T-helper 2 cell treated with Interferon-gamma antibody and Interleukin-4, amounts not matched to agents 5 μg/mL and 100 μg/mL, for 36 hours (primary cell): ENCODE data around the gene P3H4.

Experiments used
- DNase-seq: peaks from one replicate; pipeline ENCODE4 v3.0.0; 2021; ENCODE audit warnings: low spot score
- H3K27ac Mint-ChIP-seq: one replicate; pipeline ENCODE4 v1.8.0; 2021; ENCODE audit warnings: mild to moderate bottlenecking, mixed read lengths
- H3K27me3 Mint-ChIP-seq: one replicate; pipeline ENCODE4 v1.8.0; 2021; ENCODE audit warnings: low read depth, mixed read lengths
- H3K36me3 Mint-ChIP-seq: one replicate; pipeline ENCODE4 v1.8.0; 2021; ENCODE audit warnings: low read depth, mixed read lengths
- H3K4me1 Mint-ChIP-seq: one replicate; pipeline ENCODE4 v1.8.0; 2021; ENCODE audit warnings: low read depth, mixed read lengths
- H3K4me3 Mint-ChIP-seq: one replicate; pipeline ENCODE4 v1.8.0; 2022; ENCODE audit warnings: mild to moderate bottlenecking, moderate library complexity, mixed read lengths
- H3K9me3 Mint-ChIP-seq: one replicate; pipeline ENCODE4 v1.8.0; 2021; ENCODE audit warnings: mixed read lengths

The P3H4 gene

GRCh38 chr17:41810659-41811548 lies 845 bp downstream of the P3H4 start:
- peak overlapping the region; percentile 71 for H3K4me3 Mint-ChIP-seq

GRCh38 chr17:41806685-41807445 lies 4.9 kb downstream of the P3H4 start:
- Mint-ChIP-seq H3K4me1 (peaks cover 8% of the 10 kb centered on the region), H3K27me3 (peaks cover 3% of the 10 kb centered on the region), H3K27ac (no peak overlapping the region), H3K4me3 (no peak overlapping the region), H3K36me3 (no peaks in the 10 kb centered on the region), H3K9me3 (no peaks in the 10 kb centered on the region)
- DNase-seq = no peak

More at GRCh38 chr17:41810659-41811548, 845 bp downstream of the P3H4 start:
- Mint-ChIP-seq H3K27me3 (peaks cover 14% of the 10 kb centered on the region), H3K9me3 (no peaks in the 10 kb centered on the region), H3K27ac (no peak overlapping the region), H3K36me3 (no peaks in the 10 kb centered on the region), H3K4me1 (peaks cover 15% of the 10 kb centered on the region)
- no peak for DNase-seq

GRCh38 chr17:41803049-41804020 lies 8.4 kb downstream of the P3H4 start:
- Mint-ChIP-seq H3K36me3 (no peaks in the 10 kb centered on the region), H3K27ac (no peak overlapping the region), H3K9me3 (no peaks in the 10 kb centered on the region), H3K27me3 (no peaks in the 10 kb centered on the region), H3K4me1 (peaks cover 4% of the 10 kb centered on the region), H3K4me3 (no peak overlapping the region)
- DNase-seq = no peak

GRCh38 chr17:41801374-41802271 lies 10.1 kb downstream of the P3H4 start:
- Mint-ChIP-seq H3K27ac (no peak overlapping the region), H3K9me3 (no peaks in the 10 kb centered on the region), H3K27me3 (no peaks in the 10 kb centered on the region), H3K36me3 (no peaks in the 10 kb centered on the region), H3K4me3 (no peak overlapping the region), H3K4me1 (peaks cover 4% of the 10 kb centered on the region)
- DNase-seq = peak; percentile 52

- Mint-ChIP-seq H3K27ac (no peak overlapping the region), H3K4me1 (peaks cover 4% of the 10 kb centered on the region), H3K9me3 (no peaks in the 10 kb centered on the region), H3K36me3 (no peaks in the 10 kb centered on the region), H3K4me3 (no peak overlapping the region), H3K27me3 (no peaks in the 10 kb centered on the region)
- DNase-seq = no peak
Measured at GRCh38 chr17:41800601-41801373, 11.0 kb downstream of the P3H4 start.

GRCh38 chr17:41799366-41799765 lies 12.4 kb downstream of the P3H4 start:
- Mint-ChIP-seq H3K36me3 (no peaks in the 10 kb centered on the region), H3K4me3 (no peak overlapping the region), H3K9me3 (no peaks in the 10 kb centered on the region), H3K4me1 (peaks cover 4% of the 10 kb centered on the region), H3K27me3 (no peaks in the 10 kb centered on the region), H3K27ac (no peak overlapping the region)
- no peak for DNase-seq

GRCh38 chr17:41797377-41797776 lies 14.4 kb downstream of the P3H4 start:
- no peak for DNase-seq
- no peak overlapping the region for H3K4me3 Mint-ChIP-seq
- H3K9me3 Mint-ChIP-seq = no peaks in the 10 kb centered on the region
- H3K27me3 Mint-ChIP-seq = no peaks in the 10 kb centered on the region
- peaks cover 4% of the 10 kb centered on the region for H3K4me1 Mint-ChIP-seq
- no peaks in the 10 kb centered on the region for H3K36me3 Mint-ChIP-seq
- no peak overlapping the region for H3K27ac Mint-ChIP-seq

GRCh38 chr17:41796121-41796895 lies 15.4 kb downstream of the P3H4 start:
- Mint-ChIP-seq H3K36me3 (no peaks in the 10 kb centered on the region), H3K27me3 (no peaks in the 10 kb centered on the region), H3K9me3 (no peaks in the 10 kb centered on the region), H3K27ac (no peak overlapping the region), H3K4me1 (no peaks in the 10 kb centered on the region), H3K4me3 (no peak overlapping the region)
- no peak for DNase-seq

GRCh38 chr17:41794540-41794975 lies 17.2 kb downstream of the P3H4 start:
- Mint-ChIP-seq H3K27ac (no peak overlapping the region), H3K36me3 (no peaks in the 10 kb centered on the region), H3K4me3 (no peak overlapping the region), H3K4me1 (peaks cover 1% of the 10 kb centered on the region), H3K27me3 (peaks cover 3% of the 10 kb centered on the region), H3K9me3 (no peaks in the 10 kb centered on the region)
- no peak for DNase-seq

GRCh38 chr17:41793784-41794539 lies 17.8 kb downstream of the P3H4 start:
- no peaks in the 10 kb centered on the region for H3K9me3 Mint-ChIP-seq
- no peak overlapping the region for H3K4me3 Mint-ChIP-seq
- no peak overlapping the region for H3K27ac Mint-ChIP-seq
- peaks cover 2% of the 10 kb centered on the region for H3K4me1 Mint-ChIP-seq
- H3K27me3 Mint-ChIP-seq = peaks cover 3% of the 10 kb centered on the region
- H3K36me3 Mint-ChIP-seq = no peaks in the 10 kb centered on the region
- no peak for DNase-seq
